HG02588 (cell line): ENCODE results near the gene BCAS1.
"Not testable (repeated sequence)": the region's sequence is repeated elsewhere in the genome, so short reads cannot be mapped to it uniquely, and the experiment has no call there.

Experiments used
- ATAC-seq: cut with Tn5 transposase; IDR thresholded peaks from one replicate; pipeline ENCODE4 v1.9.1; 2021; ENCODE audit warnings: mild to moderate bottlenecking, moderate library complexity; ENCODE audit not compliant: unreplicated experiment

Gene BCAS1

GRCh38 chr20:53990003-53990402, 80.4 kb downstream of the BCAS1 start:
- ATAC-seq: no peak

- no peak for ATAC-seq
Measured at GRCh38 chr20:53989401-53989800, 81.0 kb downstream of the BCAS1 start.

- ATAC-seq: no peak
Measured at GRCh38 chr20:53986037-53986650, 84.2 kb downstream of the BCAS1 start.

GRCh38 chr20:53985150-53985518, 85.3 kb downstream of the BCAS1 start:
- ATAC-seq: no peak

GRCh38 chr20:53984356-53985149, 85.8 kb downstream of the BCAS1 start:
- ATAC-seq: no peak

- no peak for ATAC-seq
Measured at GRCh38 chr20:53983401-53983800, 87.0 kb downstream of the BCAS1 start.

GRCh38 chr20:53982624-53983023, 87.8 kb downstream of the BCAS1 start:
- no peak for ATAC-seq

- no peak for ATAC-seq
Measured at GRCh38 chr20:53981752-53982437, 88.5 kb downstream of the BCAS1 start.

- ATAC-seq: no peak
Measured at GRCh38 chr20:53981130-53981529, 89.3 kb downstream of the BCAS1 start.

- no peak for ATAC-seq
Measured at GRCh38 chr20:53980031-53980465, 90.3 kb downstream of the BCAS1 start.

GRCh38 chr20:53978497-53978896, 91.9 kb downstream of the BCAS1 start:
- ATAC-seq: no peak

- ATAC-seq: no peak
Measured at GRCh38 chr20:53977391-53977790, 93.0 kb downstream of the BCAS1 start.

GRCh38 chr20:53975761-53976160, 94.6 kb downstream of the BCAS1 start:
- ATAC-seq: no peak

GRCh38 chr20:53974785-53975555, 95.4 kb downstream of the BCAS1 start:
- no peak for ATAC-seq

GRCh38 chr20:53973882-53974281, 96.5 kb downstream of the BCAS1 start:
- ATAC-seq: not testable (repeated sequence)

GRCh38 chr20:53972179-53972578, 98.2 kb downstream of the BCAS1 start:
- no peak for ATAC-seq

- no peak for ATAC-seq
Measured at GRCh38 chr20:53971096-53971683, 99.2 kb downstream of the BCAS1 start.

- no peak for ATAC-seq
Measured at GRCh38 chr20:53970232-53970631, 100.2 kb downstream of the BCAS1 start.

- ATAC-seq: no peak
Measured at GRCh38 chr20:53967527-53967926, 102.9 kb downstream of the BCAS1 start.

GRCh38 chr20:53966774-53967398, 103.5 kb downstream of the BCAS1 start:
- no peak for ATAC-seq
